H1 (cell line): ENCODE results near the gene TRIM24. TPM values are rescaled to one million over a fixed set of nuclear protein-coding genes. Genes with fewer than 3 reads are reported as not detected.

Experiments used
- CTCF ChIA-PET: fragments of 300-600 bp; sonication (Branson Sonifier 250); formaldehyde crosslinking; loops from one replicate; lab custom pipeline; 2021; ENCODE audit not compliant: partially characterized antibody; lab: Charles Lee
- POLR2A ChIA-PET: fragments of 300-600 bp; sonication (Branson Sonifier 250); formaldehyde crosslinking; loops from one replicate; lab custom pipeline; 2021; ENCODE audit warnings: inconsistent platforms; ENCODE audit not compliant: partially characterized antibody; lab: Charles Lee
- DNase-seq, 2 experiments: peaks; one replicate each; pipeline versions ENCODE4 v3.0.0 to v3.0.0-alpha.2; 2010 to 2022; ENCODE audit warnings: low spot score in 2 of 2, low read depth in 1 of 2, mixed read lengths in 1 of 2
- FAIRE-seq: peaks from 2 replicates; lab custom pipeline; 2011; peaks lifted over from hg19 to GRCh38; lab: Jason Lieb, UNC
- H2AFZ ChIP-seq: 2 replicates; pipeline ENCODE4 v1.8.1; 2012; ENCODE audit warnings: low read length, inconsistent platforms
- H2AK5ac ChIP-seq: 2 replicates; pipeline ENCODE4 v1.6.1; 2013; ENCODE audit warnings: low read depth, low read length
- H2BK120ac ChIP-seq: replicated peaks from 2 replicates; pipeline ENCODE3; 2013; ENCODE audit warnings: low read depth, low read length, inconsistent platforms
- H2BK12ac ChIP-seq: 2 replicates; pipeline ENCODE4 v1.6.1; 2013; ENCODE audit warnings: low read depth, low read length
- H2BK15ac ChIP-seq: 2 replicates; pipeline ENCODE4 v1.6.1; 2013; ENCODE audit warnings: low read length
- H2BK20ac ChIP-seq: 2 replicates; pipeline ENCODE4 v1.6.1; 2013; ENCODE audit warnings: low read length
- H2BK5ac ChIP-seq: 2 replicates; pipeline ENCODE4 v1.6.1; 2013; ENCODE audit warnings: low read depth, low read length
- H3K14ac ChIP-seq: 2 replicates; pipeline ENCODE4 v1.6.1; 2013; ENCODE audit warnings: inconsistent platforms; ENCODE audit not compliant: insufficient read length
- H3K18ac ChIP-seq: 2 replicates; pipeline ENCODE4 v1.6.1; 2013; ENCODE audit warnings: low read length; ENCODE audit errors: extremely low read depth
- H3K23ac ChIP-seq: 2 replicates; pipeline ENCODE4 v1.6.1; 2013; ENCODE audit warnings: inconsistent platforms; ENCODE audit not compliant: insufficient read length
- H3K23me2 ChIP-seq: 2 replicates; pipeline ENCODE4 v1.6.1; 2013; ENCODE audit warnings: low read depth, low read length
- H3K27ac ChIP-seq: 2 replicates; pipeline ENCODE4 v1.6.1; 2011; ENCODE audit warnings: low read depth, low read length, inconsistent platforms
- H3K27me3 ChIP-seq, 4 experiments: replicated peaks in 1 of 4; 1 replicate in 1 of 4; 2 replicates in 3 of 4; pipeline versions ENCODE4 v1.6.1 to v1.8.1; 2011 to 2013; ENCODE audit warnings: low read length in 3 of 4, mild to moderate bottlenecking in 3 of 4, inconsistent platforms in 2 of 4, mixed read lengths in 2 of 4, moderate library complexity in 1 of 4; ENCODE audit not compliant: control insufficient read depth in 3 of 4, insufficient read depth in 3 of 4; ENCODE audit errors: extremely low read depth in 1 of 4
- H3K36me3 ChIP-seq, 4 experiments: 2 replicates each; pipeline versions ENCODE4 v1.6.1 to v1.8.1; 2011 to 2013; ENCODE audit warnings: mild to moderate bottlenecking in 4 of 4, low read length in 3 of 4, moderate library complexity in 2 of 4, control low read depth in 1 of 4, inconsistent platforms in 1 of 4; ENCODE audit not compliant: insufficient read depth in 4 of 4, control insufficient read depth in 2 of 4
- H3K4ac ChIP-seq: replicated peaks from 2 replicates; pipeline ENCODE3; 2013; ENCODE audit warnings: low read length, low read depth, mixed read lengths, inconsistent platforms; ENCODE audit not compliant: insufficient read length
- H3K4me1 ChIP-seq, 4 experiments: replicated peaks in 1 of 4; 1 replicate in 1 of 4; 2 replicates in 3 of 4; pipeline versions ENCODE4 v1.6.1 to v1.8.1; 2011 to 2013; ENCODE audit warnings: low read length in 3 of 4, inconsistent platforms in 2 of 4, mixed read lengths in 1 of 4; ENCODE audit not compliant: insufficient read depth in 4 of 4, control insufficient read depth in 3 of 4
- H3K4me2 ChIP-seq, 2 experiments: 2 replicates each; pipeline versions ENCODE4 v1.6.1 to v1.8.1; 2011 to 2013; ENCODE audit warnings: low read depth in 2 of 2, low read length in 2 of 2, control low read depth in 1 of 2, inconsistent platforms in 1 of 2, mild to moderate bottlenecking in 1 of 2; ENCODE audit not compliant: insufficient read depth in 1 of 2
- H3K4me3 ChIP-seq, 4 experiments: fragments of 200-600, 300-600 bp in 1 of 4; sonication (generic), shearing (Covaris generic), sonication (Bioruptor Twin) in 1 of 4; 2 replicates each; pipeline versions ENCODE4 v1.5.1 to v1.8.1; 2011 to 2016; ENCODE audit warnings: low read length in 4 of 4, low read depth in 3 of 4, control low read depth in 2 of 4, inconsistent platforms in 2 of 4, mild to moderate bottlenecking in 2 of 4, mixed read lengths in 1 of 4, moderate library complexity in 1 of 4; ENCODE audit not compliant: insufficient read depth in 2 of 4; ENCODE audit errors: extremely low read depth in 1 of 4
- H3K56ac ChIP-seq: replicated peaks from 2 replicates; pipeline ENCODE3; 2013; ENCODE audit warnings: low read depth, mild to moderate bottlenecking, mixed read lengths, low read length, inconsistent platforms; ENCODE audit not compliant: insufficient read length
- H3K79me1 ChIP-seq: 2 replicates; pipeline ENCODE4 v1.6.1; 2013; ENCODE audit warnings: low read depth, low read length, control low read depth
- H3K79me2 ChIP-seq, 2 experiments: 2 replicates each; pipeline versions ENCODE4 v1.6.1 to v1.8.1; 2012 to 2013; ENCODE audit warnings: low read length in 2 of 2, mild to moderate bottlenecking in 2 of 2, inconsistent platforms in 1 of 2; ENCODE audit not compliant: insufficient read depth in 2 of 2, control insufficient read depth in 1 of 2
- H3K9ac ChIP-seq, 4 experiments: replicated peaks in 1 of 4; 1 replicate in 1 of 4; 2 replicates in 3 of 4; pipeline versions ENCODE4 v1.6.1 to v1.8.1; 2011 to 2013; ENCODE audit warnings: low read depth in 3 of 4, low read length in 3 of 4, control low read depth in 2 of 4, mild to moderate bottlenecking in 2 of 4, moderate library complexity in 2 of 4, inconsistent platforms in 1 of 4; ENCODE audit errors: extremely low read depth in 1 of 4
- H3K9me3 ChIP-seq, 2 experiments: 2 replicates each; pipeline versions ENCODE4 v1.6.1 to v1.8.1; 2012 to 2013; ENCODE audit warnings: mild to moderate bottlenecking in 2 of 2, moderate library complexity in 2 of 2, control low read depth in 1 of 2, inconsistent platforms in 1 of 2, low read depth in 1 of 2, low read length in 1 of 2, mixed read lengths in 1 of 2; ENCODE audit not compliant: insufficient read depth in 2 of 2
- H4K20me1 ChIP-seq, 2 experiments: replicated peaks in 1 of 2; 2 replicates each; pipeline versions ENCODE3 to v1.8.1; 2011 to 2013; ENCODE audit warnings: inconsistent platforms in 2 of 2, low read length in 2 of 2, mild to moderate bottlenecking in 1 of 2; ENCODE audit not compliant: insufficient read depth in 2 of 2, control insufficient read depth in 1 of 2
- H4K5ac ChIP-seq: 2 replicates; pipeline ENCODE4 v1.6.1; 2013; ENCODE audit warnings: low read length, low read depth, mixed read lengths, inconsistent platforms; ENCODE audit not compliant: insufficient read length
- H4K8ac ChIP-seq: 2 replicates; pipeline ENCODE4 v1.8.0; 2013; ENCODE audit warnings: mild to moderate bottlenecking, moderate library complexity, low read length, inconsistent platforms; ENCODE audit not compliant: insufficient read depth; ENCODE audit errors: extremely low read depth
- H4K91ac ChIP-seq: replicated peaks from 2 replicates; pipeline ENCODE3; 2013; ENCODE audit warnings: low read length, mixed read lengths, inconsistent platforms; ENCODE audit not compliant: insufficient read length
- EZH2 ChIP-seq: fragments of 200-600 bp; sonication (generic); IDR thresholded peaks from 2 replicates; pipeline ENCODE4 v1.7.1; 2012; ENCODE audit warnings: low read depth, mild to moderate bottlenecking, moderate library complexity, low read length, inconsistent platforms; ENCODE audit not compliant: severe bottlenecking
- GABPA ChIP-seq: IDR thresholded peaks from 2 replicates; pipeline ENCODE4 v1.6.1; 2011; ENCODE audit warnings: mild to moderate bottlenecking, low read length, moderate library complexity, borderline replicate concordance; ENCODE audit not compliant: insufficient read depth
- POLR2A ChIP-seq, 2 experiments: IDR thresholded peaks; 1 replicate in 1 of 2; 2 replicates in 1 of 2; pipeline ENCODE4 v1.6.1; 2011; ENCODE audit warnings: low read depth in 2 of 2, low read length in 2 of 2, mild to moderate bottlenecking in 2 of 2; ENCODE audit errors: control extremely low read depth in 1 of 2
- POLR2AphosphoS5 ChIP-seq: IDR thresholded peaks from 2 replicates; pipeline ENCODE4 v1.6.1; 2011; ENCODE audit warnings: low read depth, low read length
- RBBP5 ChIP-seq: IDR thresholded peaks from 2 replicates; pipeline ENCODE4 v1.7.1; 2012; ENCODE audit warnings: low read depth, mild to moderate bottlenecking, inconsistent platforms, low read length, moderate library complexity, borderline replicate concordance
- TBP ChIP-seq: IDR thresholded peaks from 2 replicates; pipeline ENCODE4 v1.6.1; 2011; ENCODE audit warnings: low read depth, low read length, improper control_type of control experiment
- WGBS, 2 experiments: shearing (Covaris generic) in 1 of 2; methylation state at CpG; one replicate each; pipeline versions ENCODE4 v1.1.6 to v1.1.7; 2013 to 2015; ENCODE audit warnings: low lambda C conversion rate in 2 of 2, mixed read lengths in 2 of 2, inconsistent platforms in 1 of 2, low coverage in 1 of 2, missing lambda C conversion rate in 1 of 2; ENCODE audit not compliant: insufficient replicate concordance in 2 of 2, insufficient coverage in 1 of 2, insufficient read length in 1 of 2; ENCODE audit errors: extremely low coverage in 1 of 2, missing lambda C conversion rate in 1 of 2; 5-methylcytosine and 5-hydroxymethylcytosine counted together
- polyA plus RNA-seq, 7 experiments: library from polyadenylated mRNA; depleted of rRNA in 3 of 7; stranded (reverse) in 5 of 7; unstranded in 2 of 7; fragments of >200 nt in 5 of 7; fragments of 200-250 nt in 2 of 7; gene quantifications; 1 replicate in 5 of 7; 2 replicates in 1 of 7; 4 replicates in 1 of 7; pipeline versions ENCODE4 v1.2.1 to v1.2.3, GENCODE V29; 2011 to 2013; ENCODE audit warnings: missing spikeins in 2 of 7, mixed read lengths in 2 of 7
- total RNA-seq: library from RNA; stranded (reverse); fragmentation: NEBNext Ultra II Directional; extraction: Animal tissue kit (Norgen Biotek cat#: 25700); gene quantifications from 2 replicates; pipeline ENCODE4 v1.2.1, GENCODE V29; 2021

TRIM24 gene
- total and polyA plus RNA-seq, 2 of the 8 experiments (the other 6 are each of a cell fraction or from before 2014, with no cell fraction given) = 67.6 to 149 TPM

DNA sequence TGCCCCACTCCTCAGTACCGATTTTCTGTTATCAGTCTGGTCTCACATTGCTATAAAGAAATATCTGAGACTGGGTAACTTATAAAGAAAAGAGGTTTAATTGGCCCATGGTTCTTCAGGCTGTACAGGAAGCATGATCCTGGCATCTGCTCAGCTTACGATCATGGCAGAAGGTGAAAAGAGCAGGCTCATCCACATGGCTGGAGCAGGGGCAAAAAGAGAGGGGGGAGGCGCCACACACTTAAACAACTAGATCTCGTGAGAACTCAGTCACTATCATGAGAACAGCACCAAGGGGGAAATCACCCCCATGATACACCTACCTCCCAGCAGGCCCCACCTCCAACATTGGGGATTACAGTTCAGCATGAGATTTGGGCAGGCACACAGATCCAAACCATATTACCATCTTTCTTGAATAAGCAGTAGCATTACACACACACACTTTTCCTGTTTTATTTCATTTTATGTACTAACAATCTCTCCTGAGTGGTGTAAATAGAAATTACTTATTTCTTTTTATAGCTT is 53.3 kb downstream of the TRIM24 start:
- Histone ChIP-seq H3K27me3 (no peaks in the 10 kb centered on the region), H3K23me2 (no peaks in the 10 kb centered on the region), H2AK5ac (no peak overlapping the region), H3K14ac (no peak overlapping the region), H3K4me2 (no peak overlapping the region), H3K4me1 (no peaks in the 10 kb centered on the region), H3K79me1 (no peaks in the 10 kb centered on the region; the same call in 1 of the 2 replicates), H3K18ac (no peak overlapping the region), H4K91ac (no peak overlapping the region), H2BK120ac (no peak overlapping the region), H2BK12ac (no peak overlapping the region), H3K79me2 (peaks cover 20 to 96% of the 10 kb centered on the region in 2 experiments; a peak in 3 of 4 replicates), H2BK5ac (no peak overlapping the region), H3K9ac (no peak overlapping the region), H3K36me3 (peaks cover 6 to 95% (median 56%) of the 10 kb centered on the region in 4 experiments), H2BK15ac (no peak overlapping the region), H4K8ac (no peak overlapping the region), H3K27ac (no peak overlapping the region), H3K23ac (no peak overlapping the region), H2BK20ac (no peak overlapping the region), H3K4me3 (no peak overlapping the region), H3K9me3 (peaks cover 0 to 3% of the 10 kb centered on the region in 2 experiments; a peak in 2 of 4 replicates), H3K56ac (no peak overlapping the region), H4K5ac (no peak overlapping the region), H4K20me1 (peaks cover 2 to 5% of the 10 kb centered on the region in 2 experiments), H3K4ac (no peak overlapping the region), H2AFZ (no peak overlapping the region)
- FAIRE-seq = no peak
- ChIA-PET CTCF (no interaction called here), POLR2A (interaction anchor here (0.8 to 1.8 kb wide), 3 partner anchors 11 to 54 kb away, joined by 3 to 4 read pairs (median 3); partner anchors contain the start of gene TRIM24)
- no peak for DNase-seq
- TF ChIP-seq RBBP5 (no peak), POLR2A (IDR thresholded peaks at IDR 0.05; ENCODE audit: control extremely low read depth in 1 of 2, low read depth in 2 of 2, low read length in 2 of 2) (peak in 1 of 2 experiments; percentile 13; a peak in 2 of 3 replicates), POLR2AphosphoS5 (peak; percentile 54; the same call in 1 of the 2 replicates), GABPA (no peak), TBP (no peak), EZH2 (no peak)
- 92% methylated on average over 4 of the region's 4 CpGs; no CpG with 5 or more reads in 1 of the 2 experiments for WGBS, 2 experiments
